Adrenal gland (tissue), 5 donors: Measurements from ENCODE around the gene ACADS.

Experiments used
- POLR2A ChIP-seq, 2 donors: fragments of 450-650 bp; IDR thresholded peaks; one replicate each; pipeline ENCODE4 v1.6.1; 2017; ENCODE audit warnings: antibody characterized with exemption in 2 of 2, mild to moderate bottlenecking in 2 of 2, moderate library complexity in 1 of 2
- TF ChIP-seq, protein P1 (sequence below), 6 experiments: fragments of 450-650 bp in 4 of 6; fragments of 200-600 bp in 2 of 6; sonication (generic) in 1 of 6; IDR thresholded peaks; 1 replicate in 5 of 6; 2 replicates in 1 of 6; pipeline versions ENCODE4 v1.5.1 to v1.8.0; 2016 to 2021; ENCODE audit warnings: antibody characterized with exemption in 6 of 6, mild to moderate bottlenecking in 2 of 6, moderate library complexity in 1 of 6
- donor health status: DM: no; HTN: no; CAD: no.

DNA sequence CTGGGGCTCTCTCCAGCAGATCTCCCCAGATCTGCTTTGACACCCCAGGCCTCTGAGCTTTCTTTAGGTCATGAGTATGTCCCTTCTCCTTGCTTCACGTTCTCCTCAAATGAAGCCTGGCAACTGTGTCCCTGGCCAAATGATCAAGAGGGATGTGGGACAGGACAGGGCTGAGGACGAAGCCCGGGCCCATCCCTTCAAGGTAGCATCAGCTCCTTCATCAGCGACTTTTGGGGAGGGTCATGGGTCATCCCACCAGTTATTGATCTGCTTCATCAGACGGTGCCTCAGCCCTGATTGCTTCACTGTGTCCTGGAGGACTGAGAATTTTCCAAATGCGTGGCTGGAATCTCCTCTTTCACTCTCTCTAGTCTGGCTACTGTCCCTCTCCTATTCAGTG is 32.3 kb downstream of the ACADS start:
- TF ChIP-seq, protein P1, sequence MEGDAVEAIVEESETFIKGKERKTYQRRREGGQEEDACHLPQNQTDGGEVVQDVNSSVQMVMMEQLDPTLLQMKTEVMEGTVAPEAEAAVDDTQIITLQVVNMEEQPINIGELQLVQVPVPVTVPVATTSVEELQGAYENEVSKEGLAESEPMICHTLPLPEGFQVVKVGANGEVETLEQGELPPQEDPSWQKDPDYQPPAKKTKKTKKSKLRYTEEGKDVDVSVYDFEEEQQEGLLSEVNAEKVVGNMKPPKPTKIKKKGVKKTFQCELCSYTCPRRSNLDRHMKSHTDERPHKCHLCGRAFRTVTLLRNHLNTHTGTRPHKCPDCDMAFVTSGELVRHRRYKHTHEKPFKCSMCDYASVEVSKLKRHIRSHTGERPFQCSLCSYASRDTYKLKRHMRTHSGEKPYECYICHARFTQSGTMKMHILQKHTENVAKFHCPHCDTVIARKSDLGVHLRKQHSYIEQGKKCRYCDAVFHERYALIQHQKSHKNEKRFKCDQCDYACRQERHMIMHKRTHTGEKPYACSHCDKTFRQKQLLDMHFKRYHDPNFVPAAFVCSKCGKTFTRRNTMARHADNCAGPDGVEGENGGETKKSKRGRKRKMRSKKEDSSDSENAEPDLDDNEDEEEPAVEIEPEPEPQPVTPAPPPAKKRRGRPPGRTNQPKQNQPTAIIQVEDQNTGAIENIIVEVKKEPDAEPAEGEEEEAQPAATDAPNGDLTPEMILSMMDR (IDR thresholded peaks at IDR 0.05): no peak
- no peak for TF ChIP-seq POLR2A (IDR thresholded peaks at IDR 0.05)
